ENCODE results near the gene PRMT3. TPM values are rescaled to one million over a fixed set of nuclear protein-coding genes. Genes with fewer than 3 reads are reported as not detected.
"Not testable (repeated sequence)": the region's sequence is repeated elsewhere in the genome, so short reads cannot be mapped to it uniquely, and the experiment has no call there.

The PRMT3 gene
- total RNA-seq, 1 experiment from 2014 or later: 31.4 TPM

DNA sequence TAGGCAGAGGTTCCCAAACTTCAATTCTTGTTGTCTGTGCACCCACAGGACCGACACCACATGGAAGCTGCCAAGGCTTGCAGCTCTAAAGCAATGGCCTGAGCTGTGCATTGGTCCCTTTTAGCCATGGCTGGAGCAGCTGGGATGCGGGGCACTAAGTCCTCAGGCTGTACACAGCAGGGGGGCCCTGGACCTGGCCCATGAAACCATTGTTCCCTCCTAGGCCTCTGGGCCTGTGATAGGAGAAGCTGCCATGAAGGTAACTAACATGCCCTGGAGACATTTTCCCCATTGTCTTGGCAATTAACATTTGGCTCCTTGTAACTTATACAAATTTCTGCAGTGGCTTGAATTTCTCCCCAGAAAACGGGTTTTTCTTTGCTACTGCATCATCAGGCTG is 168.3 kb downstream of the PRMT3 start:
- H3K27me3 Mint-ChIP-seq (ENCODE audit: low read depth): no peaks in the 10 kb centered on the region
- H3K36me3 Mint-ChIP-seq: peaks cover 19% of the 10 kb centered on the region
- CTCF ChIA-PET: no interaction called here
- H3K9me3 Mint-ChIP-seq: peaks cover 30% of the 10 kb centered on the region
- no peak overlapping the region for H3K27ac Mint-ChIP-seq
- H3K4me1 Mint-ChIP-seq: no peaks in the 10 kb centered on the region
- H3K4me3 Mint-ChIP-seq: no peak overlapping the region
- POLR2A ChIA-PET: no interaction called here
- no peak for ATAC-seq
- DNase-seq (ENCODE audit: low spot score): no peak
- TF ChIP-seq ZNF423 (CRISPR knock-in tag; IDR thresholded peaks at IDR 0.05) (no peak), TEAD1 (CRISPR knock-in tag; IDR thresholded peaks at IDR 0.05) (no peak), NFYB (CRISPR knock-in tag; conservative IDR thresholded peaks at IDR 0.05; ENCODE audit: low read depth) (no peak), SMAD3 (CRISPR knock-in tag; IDR thresholded peaks at IDR 0.05; ENCODE audit: borderline replicate concordance) (no peak), MYBL2 (CRISPR knock-in tag; IDR thresholded peaks at IDR 0.05) (no peak)
- TF ChIP-seq, protein P1, sequence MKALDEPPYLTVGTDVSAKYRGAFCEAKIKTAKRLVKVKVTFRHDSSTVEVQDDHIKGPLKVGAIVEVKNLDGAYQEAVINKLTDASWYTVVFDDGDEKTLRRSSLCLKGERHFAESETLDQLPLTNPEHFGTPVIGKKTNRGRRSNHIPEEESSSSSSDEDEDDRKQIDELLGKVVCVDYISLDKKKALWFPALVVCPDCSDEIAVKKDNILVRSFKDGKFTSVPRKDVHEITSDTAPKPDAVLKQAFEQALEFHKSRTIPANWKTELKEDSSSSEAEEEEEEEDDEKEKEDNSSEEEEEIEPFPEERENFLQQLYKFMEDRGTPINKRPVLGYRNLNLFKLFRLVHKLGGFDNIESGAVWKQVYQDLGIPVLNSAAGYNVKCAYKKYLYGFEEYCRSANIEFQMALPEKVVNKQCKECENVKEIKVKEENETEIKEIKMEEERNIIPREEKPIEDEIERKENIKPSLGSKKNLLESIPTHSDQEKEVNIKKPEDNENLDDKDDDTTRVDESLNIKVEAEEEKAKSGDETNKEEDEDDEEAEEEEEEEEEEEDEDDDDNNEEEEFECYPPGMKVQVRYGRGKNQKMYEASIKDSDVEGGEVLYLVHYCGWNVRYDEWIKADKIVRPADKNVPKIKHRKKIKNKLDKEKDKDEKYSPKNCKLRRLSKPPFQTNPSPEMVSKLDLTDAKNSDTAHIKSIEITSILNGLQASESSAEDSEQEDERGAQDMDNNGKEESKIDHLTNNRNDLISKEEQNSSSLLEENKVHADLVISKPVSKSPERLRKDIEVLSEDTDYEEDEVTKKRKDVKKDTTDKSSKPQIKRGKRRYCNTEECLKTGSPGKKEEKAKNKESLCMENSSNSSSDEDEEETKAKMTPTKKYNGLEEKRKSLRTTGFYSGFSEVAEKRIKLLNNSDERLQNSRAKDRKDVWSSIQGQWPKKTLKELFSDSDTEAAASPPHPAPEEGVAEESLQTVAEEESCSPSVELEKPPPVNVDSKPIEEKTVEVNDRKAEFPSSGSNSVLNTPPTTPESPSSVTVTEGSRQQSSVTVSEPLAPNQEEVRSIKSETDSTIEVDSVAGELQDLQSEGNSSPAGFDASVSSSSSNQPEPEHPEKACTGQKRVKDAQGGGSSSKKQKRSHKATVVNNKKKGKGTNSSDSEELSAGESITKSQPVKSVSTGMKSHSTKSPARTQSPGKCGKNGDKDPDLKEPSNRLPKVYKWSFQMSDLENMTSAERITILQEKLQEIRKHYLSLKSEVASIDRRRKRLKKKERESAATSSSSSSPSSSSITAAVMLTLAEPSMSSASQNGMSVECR (CRISPR knock-in tag; IDR thresholded peaks at IDR 0.05; ENCODE audit: borderline replicate concordance): no peak

DNA sequence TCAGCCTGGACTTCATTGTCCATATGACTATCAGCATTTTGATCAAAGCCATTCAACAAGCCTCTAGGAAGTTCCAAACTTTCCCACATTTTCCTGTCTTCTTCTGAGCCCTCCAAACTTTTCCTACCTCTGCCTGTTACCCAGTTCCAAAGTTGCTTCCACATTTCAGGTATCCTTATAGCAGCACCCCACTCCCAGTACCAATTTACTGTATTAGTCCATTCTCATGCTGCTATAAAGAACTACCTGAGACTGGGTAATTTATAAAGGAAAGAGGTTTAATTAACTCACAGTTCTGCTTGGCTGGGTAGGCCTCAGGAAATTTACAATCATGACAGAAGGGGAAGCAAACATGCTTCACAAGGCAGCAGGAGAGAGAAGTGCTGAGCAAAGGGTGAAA is 168.9 kb downstream of the PRMT3 start:
- DNase-seq (ENCODE audit: low spot score); CTCF ChIA-PET; H3K27ac Mint-ChIP-seq; H3K27me3 Mint-ChIP-seq (ENCODE audit: low read depth); H3K4me3 Mint-ChIP-seq; H3K4me1 Mint-ChIP-seq; ATAC-seq; POLR2A ChIA-PET: not testable (repeated sequence)
- Mint-ChIP-seq H3K36me3 (peaks cover 19% of the 10 kb centered on the region), H3K9me3 (peaks cover 30% of the 10 kb centered on the region)

DNA sequence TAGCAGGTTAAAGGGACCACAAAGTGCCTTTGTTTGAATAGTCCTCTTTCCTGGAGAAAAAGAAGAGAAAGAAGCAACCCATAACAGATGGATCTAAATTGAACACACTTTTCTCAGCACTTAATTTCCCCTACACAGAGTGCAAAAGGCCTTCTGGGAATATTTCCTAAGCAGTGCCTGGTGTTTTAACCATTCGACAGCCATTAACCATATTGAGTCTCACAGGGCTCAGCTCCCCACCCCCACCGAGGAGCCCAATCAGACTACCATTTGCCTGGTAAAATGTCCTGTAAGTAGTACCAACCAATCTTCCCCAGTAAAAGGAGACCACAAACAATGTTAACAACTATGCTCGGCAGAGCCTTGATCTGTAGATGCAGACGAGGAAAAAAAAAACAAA is 171.2 kb downstream of the PRMT3 start:
- H3K4me1 Mint-ChIP-seq: no peaks in the 10 kb centered on the region
- peaks cover 29% of the 10 kb centered on the region for H3K9me3 Mint-ChIP-seq
- TF ChIP-seq, protein P2, sequence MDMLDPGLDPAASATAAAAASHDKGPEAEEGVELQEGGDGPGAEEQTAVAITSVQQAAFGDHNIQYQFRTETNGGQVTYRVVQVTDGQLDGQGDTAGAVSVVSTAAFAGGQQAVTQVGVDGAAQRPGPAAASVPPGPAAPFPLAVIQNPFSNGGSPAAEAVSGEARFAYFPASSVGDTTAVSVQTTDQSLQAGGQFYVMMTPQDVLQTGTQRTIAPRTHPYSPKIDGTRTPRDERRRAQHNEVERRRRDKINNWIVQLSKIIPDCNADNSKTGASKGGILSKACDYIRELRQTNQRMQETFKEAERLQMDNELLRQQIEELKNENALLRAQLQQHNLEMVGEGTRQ (CRISPR knock-in tag; IDR thresholded peaks at IDR 0.05): no peak
- TF ChIP-seq, protein P3, sequence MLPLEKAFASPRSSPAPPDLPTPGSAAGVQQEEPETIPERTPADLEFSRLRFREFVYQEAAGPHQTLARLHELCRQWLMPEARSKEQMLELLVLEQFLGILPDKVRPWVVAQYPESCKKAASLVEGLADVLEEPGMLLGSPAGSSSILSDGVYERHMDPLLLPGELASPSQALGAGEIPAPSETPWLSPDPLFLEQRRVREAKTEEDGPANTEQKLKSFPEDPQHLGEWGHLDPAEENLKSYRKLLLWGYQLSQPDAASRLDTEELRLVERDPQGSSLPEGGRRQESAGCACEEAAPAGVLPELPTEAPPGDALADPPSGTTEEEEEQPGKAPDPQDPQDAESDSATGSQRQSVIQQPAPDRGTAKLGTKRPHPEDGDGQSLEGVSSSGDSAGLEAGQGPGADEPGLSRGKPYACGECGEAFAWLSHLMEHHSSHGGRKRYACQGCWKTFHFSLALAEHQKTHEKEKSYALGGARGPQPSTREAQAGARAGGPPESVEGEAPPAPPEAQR (CRISPR knock-in tag; IDR thresholded peaks at IDR 0.05): no peak
- TF ChIP-seq ELF4 (CRISPR knock-in tag; IDR thresholded peaks at IDR 0.05; ENCODE audit: low read depth) (no peak), NFE2L1 (CRISPR knock-in tag; IDR thresholded peaks at IDR 0.05) (no peak), NR2C2 (CRISPR knock-in tag; IDR thresholded peaks at IDR 0.05) (no peak), ZNF671 (CRISPR knock-in tag; IDR thresholded peaks at IDR 0.05) (no peak), ZNF416 (CRISPR knock-in tag; IDR thresholded peaks at IDR 0.05) (no peak), ESRRA (CRISPR knock-in tag; IDR thresholded peaks at IDR 0.05; ENCODE audit: borderline replicate concordance) (no peak), SMAD4 (CRISPR knock-in tag; IDR thresholded peaks at IDR 0.05) (no peak), ZNF423 (CRISPR knock-in tag; IDR thresholded peaks at IDR 0.05) (no peak), ZNF121 (CRISPR knock-in tag; IDR thresholded peaks at IDR 0.05) (no peak), ZBTB21 (CRISPR knock-in tag; IDR thresholded peaks at IDR 0.05; ENCODE audit: borderline replicate concordance) (no peak)
- TF ChIP-seq, protein P4, sequence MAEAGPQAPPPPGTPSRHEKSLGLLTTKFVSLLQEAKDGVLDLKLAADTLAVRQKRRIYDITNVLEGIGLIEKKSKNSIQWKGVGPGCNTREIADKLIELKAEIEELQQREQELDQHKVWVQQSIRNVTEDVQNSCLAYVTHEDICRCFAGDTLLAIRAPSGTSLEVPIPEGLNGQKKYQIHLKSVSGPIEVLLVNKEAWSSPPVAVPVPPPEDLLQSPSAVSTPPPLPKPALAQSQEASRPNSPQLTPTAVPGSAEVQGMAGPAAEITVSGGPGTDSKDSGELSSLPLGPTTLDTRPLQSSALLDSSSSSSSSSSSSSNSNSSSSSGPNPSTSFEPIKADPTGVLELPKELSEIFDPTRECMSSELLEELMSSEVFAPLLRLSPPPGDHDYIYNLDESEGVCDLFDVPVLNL (CRISPR knock-in tag; IDR thresholded peaks at IDR 0.05; ENCODE audit: borderline replicate concordance, low read depth): no peak
- TF ChIP-seq, protein P5, sequence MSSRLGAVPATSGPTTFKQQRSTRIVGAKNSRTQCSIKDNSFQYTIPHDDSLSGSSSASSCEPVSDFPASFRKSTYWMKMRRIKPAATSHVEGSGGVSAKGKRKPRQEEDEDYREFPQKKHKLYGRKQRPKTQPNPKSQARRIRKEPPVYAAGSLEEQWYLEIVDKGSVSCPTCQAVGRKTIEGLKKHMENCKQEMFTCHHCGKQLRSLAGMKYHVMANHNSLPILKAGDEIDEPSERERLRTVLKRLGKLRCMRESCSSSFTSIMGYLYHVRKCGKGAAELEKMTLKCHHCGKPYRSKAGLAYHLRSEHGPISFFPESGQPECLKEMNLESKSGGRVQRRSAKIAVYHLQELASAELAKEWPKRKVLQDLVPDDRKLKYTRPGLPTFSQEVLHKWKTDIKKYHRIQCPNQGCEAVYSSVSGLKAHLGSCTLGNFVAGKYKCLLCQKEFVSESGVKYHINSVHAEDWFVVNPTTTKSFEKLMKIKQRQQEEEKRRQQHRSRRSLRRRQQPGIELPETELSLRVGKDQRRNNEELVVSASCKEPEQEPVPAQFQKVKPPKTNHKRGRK (CRISPR knock-in tag; IDR thresholded peaks at IDR 0.05; ENCODE audit: borderline replicate concordance): no peak
- TF ChIP-seq, protein P6, sequence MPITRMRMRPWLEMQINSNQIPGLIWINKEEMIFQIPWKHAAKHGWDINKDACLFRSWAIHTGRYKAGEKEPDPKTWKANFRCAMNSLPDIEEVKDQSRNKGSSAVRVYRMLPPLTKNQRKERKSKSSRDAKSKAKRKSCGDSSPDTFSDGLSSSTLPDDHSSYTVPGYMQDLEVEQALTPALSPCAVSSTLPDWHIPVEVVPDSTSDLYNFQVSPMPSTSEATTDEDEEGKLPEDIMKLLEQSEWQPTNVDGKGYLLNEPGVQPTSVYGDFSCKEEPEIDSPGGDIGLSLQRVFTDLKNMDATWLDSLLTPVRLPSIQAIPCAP (CRISPR knock-in tag; IDR thresholded peaks at IDR 0.05): no peak
- TF ChIP-seq, protein P7, sequence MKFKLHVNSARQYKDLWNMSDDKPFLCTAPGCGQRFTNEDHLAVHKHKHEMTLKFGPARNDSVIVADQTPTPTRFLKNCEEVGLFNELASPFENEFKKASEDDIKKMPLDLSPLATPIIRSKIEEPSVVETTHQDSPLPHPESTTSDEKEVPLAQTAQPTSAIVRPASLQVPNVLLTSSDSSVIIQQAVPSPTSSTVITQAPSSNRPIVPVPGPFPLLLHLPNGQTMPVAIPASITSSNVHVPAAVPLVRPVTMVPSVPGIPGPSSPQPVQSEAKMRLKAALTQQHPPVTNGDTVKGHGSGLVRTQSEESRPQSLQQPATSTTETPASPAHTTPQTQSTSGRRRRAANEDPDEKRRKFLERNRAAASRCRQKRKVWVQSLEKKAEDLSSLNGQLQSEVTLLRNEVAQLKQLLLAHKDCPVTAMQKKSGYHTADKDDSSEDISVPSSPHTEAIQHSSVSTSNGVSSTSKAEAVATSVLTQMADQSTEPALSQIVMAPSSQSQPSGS (CRISPR knock-in tag; IDR thresholded peaks at IDR 0.05; ENCODE audit: borderline replicate concordance, low read depth): no peak
- H3K4me3 Mint-ChIP-seq: no peak overlapping the region
- no peak for ATAC-seq
- CTCF ChIA-PET: no interaction called here
- peaks cover 19% of the 10 kb centered on the region for H3K36me3 Mint-ChIP-seq
- no peaks in the 10 kb centered on the region for H3K27me3 Mint-ChIP-seq (ENCODE audit: low read depth)
- H3K27ac Mint-ChIP-seq: no peak overlapping the region
- DNase-seq (ENCODE audit: low spot score): no peak
- POLR2A ChIA-PET: no interaction called here

Data from WTC11 (cell line).